ENCODE data around the gene CTTNBP2. TPM values are rescaled to one million over a fixed set of nuclear protein-coding genes. Genes with fewer than 3 reads are reported as not detected.

Gene CTTNBP2
- total and polyA plus RNA-seq, 10 of the 15 experiments (the other 5 are each of a cell fraction or from before 2014, with no cell fraction given): 0.04 to 0.43 TPM; not detected in 8

DNA sequence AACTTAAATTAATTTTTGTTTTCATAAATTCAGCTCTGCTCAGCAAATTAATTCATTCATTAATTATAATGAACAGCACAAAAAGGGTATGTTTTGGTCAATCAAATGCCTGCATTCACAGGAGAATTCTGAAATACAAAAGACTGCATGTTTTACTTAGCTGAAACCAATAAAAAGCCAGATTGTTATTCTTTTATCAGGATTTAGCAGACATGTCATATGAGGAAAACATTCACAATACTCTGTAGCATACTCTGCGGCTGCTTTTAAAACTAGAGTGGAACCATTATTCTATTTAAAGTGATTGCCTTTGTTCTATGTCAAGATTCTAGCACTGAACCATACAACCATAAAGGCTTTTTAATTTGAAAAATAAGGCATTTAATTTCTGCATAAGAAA is 19.1 kb downstream of the CTTNBP2 start:
- H2AFZ ChIP-seq (ENCODE audit: control insufficient read depth, low read depth, low read length): no peak overlapping the region
- TF ChIP-seq RUNX3 (IDR thresholded peaks at IDR 0.05; ENCODE audit: low read length) (no peak), CHD4 (IDR thresholded peaks at IDR 0.05) (no peak), HCFC1 (IDR thresholded peaks at IDR 0.05; ENCODE audit: low read length) (no peak)
- TF ChIP-seq, protein P1, sequence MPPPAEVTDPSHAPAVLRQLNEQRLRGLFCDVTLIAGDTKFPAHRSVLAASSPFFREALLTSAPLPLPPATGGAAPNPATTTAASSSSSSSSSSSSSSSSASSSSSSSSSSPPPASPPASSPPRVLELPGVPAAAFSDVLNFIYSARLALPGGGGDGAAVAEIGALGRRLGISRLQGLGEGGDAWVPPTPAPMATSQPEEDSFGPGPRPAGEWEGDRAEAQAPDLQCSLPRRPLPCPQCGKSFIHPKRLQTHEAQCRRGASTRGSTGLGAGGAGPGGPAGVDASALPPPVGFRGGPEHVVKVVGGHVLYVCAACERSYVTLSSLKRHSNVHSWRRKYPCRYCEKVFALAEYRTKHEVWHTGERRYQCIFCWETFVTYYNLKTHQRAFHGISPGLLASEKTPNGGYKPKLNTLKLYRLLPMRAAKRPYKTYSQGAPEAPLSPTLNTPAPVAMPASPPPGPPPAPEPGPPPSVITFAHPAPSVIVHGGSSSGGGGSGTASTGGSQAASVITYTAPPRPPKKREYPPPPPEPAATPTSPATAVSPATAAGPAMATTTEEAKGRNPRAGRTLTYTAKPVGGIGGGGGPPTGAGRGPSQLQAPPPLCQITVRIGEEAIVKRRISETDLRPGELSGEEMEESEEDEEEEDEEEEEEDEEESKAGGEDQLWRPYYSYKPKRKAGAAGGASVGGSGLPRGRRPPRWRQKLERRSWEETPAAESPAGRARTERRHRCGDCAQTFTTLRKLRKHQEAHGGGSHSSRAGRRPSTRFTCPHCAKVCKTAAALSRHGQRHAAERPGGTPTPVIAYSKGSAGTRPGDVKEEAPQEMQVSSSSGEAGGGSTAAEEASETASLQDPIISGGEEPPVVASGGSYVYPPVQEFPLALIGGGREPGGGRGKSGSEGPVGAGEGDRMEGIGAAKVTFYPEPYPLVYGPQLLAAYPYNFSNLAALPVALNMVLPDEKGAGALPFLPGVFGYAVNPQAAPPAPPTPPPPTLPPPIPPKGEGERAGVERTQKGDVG (CRISPR knock-in tag; IDR thresholded peaks at IDR 0.05): no peak
- TF ChIP-seq, protein P2, sequence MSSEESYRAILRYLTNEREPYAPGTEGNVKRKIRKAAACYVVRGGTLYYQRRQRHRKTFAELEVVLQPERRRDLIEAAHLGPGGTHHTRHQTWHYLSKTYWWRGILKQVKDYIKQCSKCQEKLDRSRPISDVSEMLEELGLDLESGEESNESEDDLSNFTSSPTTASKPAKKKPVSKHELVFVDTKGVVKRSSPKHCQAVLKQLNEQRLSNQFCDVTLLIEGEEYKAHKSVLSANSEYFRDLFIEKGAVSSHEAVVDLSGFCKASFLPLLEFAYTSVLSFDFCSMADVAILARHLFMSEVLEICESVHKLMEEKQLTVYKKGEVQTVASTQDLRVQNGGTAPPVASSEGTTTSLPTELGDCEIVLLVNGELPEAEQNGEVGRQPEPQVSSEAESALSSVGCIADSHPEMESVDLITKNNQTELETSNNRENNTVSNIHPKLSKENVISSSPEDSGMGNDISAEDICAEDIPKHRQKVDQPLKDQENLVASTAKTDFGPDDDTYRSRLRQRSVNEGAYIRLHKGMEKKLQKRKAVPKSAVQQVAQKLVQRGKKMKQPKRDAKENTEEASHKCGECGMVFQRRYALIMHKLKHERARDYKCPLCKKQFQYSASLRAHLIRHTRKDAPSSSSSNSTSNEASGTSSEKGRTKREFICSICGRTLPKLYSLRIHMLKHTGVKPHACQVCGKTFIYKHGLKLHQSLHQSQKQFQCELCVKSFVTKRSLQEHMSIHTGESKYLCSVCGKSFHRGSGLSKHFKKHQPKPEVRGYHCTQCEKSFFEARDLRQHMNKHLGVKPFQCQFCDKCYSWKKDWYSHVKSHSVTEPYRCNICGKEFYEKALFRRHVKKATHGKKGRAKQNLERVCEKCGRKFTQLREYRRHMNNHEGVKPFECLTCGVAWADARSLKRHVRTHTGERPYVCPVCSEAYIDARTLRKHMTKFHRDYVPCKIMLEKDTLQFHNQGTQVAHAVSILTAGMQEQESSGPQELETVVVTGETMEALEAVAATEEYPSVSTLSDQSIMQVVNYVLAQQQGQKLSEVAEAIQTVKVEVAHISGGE (CRISPR knock-in tag; IDR thresholded peaks at IDR 0.05): no peak
- WGBS (ENCODE audit: insufficient coverage, insufficient replicate concordance, low lambda C conversion rate, missing lambda C conversion rate): 95% methylated on average over 1 of the region's 1 CpG
- DNase-seq (ENCODE audit: low read depth, low spot score): no peak
- H3K4me3 ChIP-seq: no peak overlapping the region
- no peaks in the 10 kb centered on the region for H3K36me3 ChIP-seq (ENCODE audit: control insufficient read depth in 2 of 2, insufficient read depth in 2 of 2, low read length in 1 of 2)
- CTCF ChIA-PET: interaction anchor here (0.5 kb wide), 1 partner anchor 76 kb away, joined by 4 read pairs; no protein-coding TSS in a partner anchor
- no peak overlapping the region for H3K9ac ChIP-seq (ENCODE audit: control insufficient read depth, insufficient read depth, low read length)
- SMC1A ChIA-PET (ENCODE audit: uncharacterized antibody, unreplicated experiment): interaction anchor here (1.3 to 2.0 kb wide), 2 partner anchors 58 to 103 kb away, joined by 3 to 6 read pairs; no protein-coding TSS in a partner anchor
- H3K9me3 ChIP-seq (replicated peaks; ENCODE audit: control insufficient read depth, insufficient read depth, low read length): no peaks in the 10 kb centered on the region
- in situ Hi-C loops (cut with MboI) (no loop called here), intact Hi-C loops (cut with micrococcal nuclease; ENCODE audit: unreplicated experiment) (no loop called here)
- H3K4me2 ChIP-seq (ENCODE audit: control insufficient read depth, insufficient read depth): no peak overlapping the region
- POLR2A ChIA-PET: no interaction called here
- peaks cover 0 to 2% of the 10 kb centered on the region in 2 experiments; a peak in 3 of 4 replicates for H3K27me3 ChIP-seq (replicated peaks in 1 of 2; ENCODE audit: control insufficient read depth in 2 of 2, insufficient read depth in 2 of 2, low read length in 1 of 2)
- ATAC-seq: no peak
- H3K27ac ChIP-seq (ENCODE audit: control insufficient read depth, insufficient read depth): no peak overlapping the region
- H3K79me2 ChIP-seq (ENCODE audit: control insufficient read depth, insufficient read depth, low read length): no peaks in the 10 kb centered on the region
- no peaks in the 10 kb centered on the region for H3K4me1 ChIP-seq (ENCODE audit: control insufficient read depth, insufficient read depth, low read length)
- no TSS peak for BruUV-seq (replicated peaks)
- no peak for FAIRE-seq
- no peaks in the 10 kb centered on the region; the same call in 1 of the 2 replicates for H4K20me1 ChIP-seq (ENCODE audit: control insufficient read depth, insufficient read depth)
- RAD21 ChIA-PET (ENCODE audit: unreplicated experiment): no interaction called here
